Hindlimb muscle (tissue), 1 donor: ENCODE data around the gene P3R3URF. TPM values are rescaled to one million over a fixed set of nuclear protein-coding genes. Genes with fewer than 3 reads are reported as not detected.

Experiments used
- DNase-seq: peaks from one replicate; pipeline ENCODE4 v3.0.0-alpha.2; 2013
- polyA plus RNA-seq: library from polyadenylated mRNA; unstranded; fragments of 120-200 nt; gene quantifications from one replicate; pipeline ENCODE4 v1.2.1, GENCODE V29; 2013; ENCODE audit not compliant: insufficient read length

Gene P3R3URF
- polyA plus RNA-seq, 1 donor: not detected

DNA sequence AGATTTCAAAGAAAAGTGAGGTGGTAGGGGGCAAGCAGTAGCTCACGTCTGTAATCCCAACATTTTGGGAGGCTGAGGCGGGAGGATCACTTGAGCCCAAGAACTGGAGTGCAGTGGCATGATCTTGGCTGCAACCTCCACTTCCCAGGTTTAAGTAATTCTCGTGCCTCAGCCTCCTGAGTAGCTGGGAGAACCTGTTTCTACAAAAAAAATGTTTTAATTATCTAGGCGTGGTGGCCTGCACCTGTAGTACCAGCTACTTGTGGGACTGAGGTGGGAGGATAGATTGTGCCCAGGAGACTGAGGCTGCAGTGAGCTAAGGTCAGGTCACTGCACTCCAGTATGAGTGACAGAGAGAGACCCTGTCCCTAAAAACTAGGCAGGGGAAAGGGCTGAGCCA is 4.0 kb downstream of the P3R3URF start:
- DNase-seq: no peak

DNA sequence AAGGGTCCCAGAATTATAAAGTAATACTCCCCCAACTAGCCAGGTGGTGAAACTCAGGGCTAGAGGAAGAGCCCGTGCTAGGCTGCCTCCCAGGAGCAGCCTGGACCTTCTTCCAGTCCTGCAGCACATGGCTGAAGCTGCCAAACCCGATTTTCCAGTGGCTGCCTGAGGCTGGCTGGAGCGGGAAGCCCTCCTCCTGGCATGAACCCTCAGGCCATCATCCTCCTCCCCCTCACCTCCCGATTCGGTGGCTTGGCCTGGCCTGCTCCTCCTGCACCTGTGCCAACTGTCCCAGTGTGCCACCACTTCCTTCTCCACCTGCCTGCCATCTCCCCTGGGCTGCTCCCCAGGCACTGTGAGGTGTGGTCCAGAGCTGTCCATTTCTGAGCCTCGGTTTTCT is 4.4 kb downstream of the P3R3URF start:
- DNase-seq: no peak

DNA sequence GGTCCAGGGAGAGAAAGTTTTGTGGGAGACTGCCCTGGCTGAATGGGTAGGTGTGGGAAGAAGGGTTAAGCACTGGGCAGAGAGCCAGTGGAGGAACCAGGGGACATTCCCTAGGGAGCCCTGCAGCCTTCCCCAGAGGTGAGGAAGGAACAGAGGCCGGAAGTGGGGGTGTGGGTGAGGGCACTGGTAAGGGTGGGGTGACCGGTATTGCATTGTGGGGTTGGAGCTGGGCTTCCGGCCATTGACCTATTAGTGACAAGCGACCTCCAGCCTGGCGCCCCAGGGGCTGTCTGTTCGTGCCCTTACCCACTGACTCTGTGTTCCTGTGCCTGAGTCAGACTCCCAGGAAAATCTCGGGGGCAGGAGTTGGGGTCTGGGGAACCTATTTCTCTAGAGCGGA is 4.9 kb downstream of the P3R3URF start:
- no peak for DNase-seq

DNA sequence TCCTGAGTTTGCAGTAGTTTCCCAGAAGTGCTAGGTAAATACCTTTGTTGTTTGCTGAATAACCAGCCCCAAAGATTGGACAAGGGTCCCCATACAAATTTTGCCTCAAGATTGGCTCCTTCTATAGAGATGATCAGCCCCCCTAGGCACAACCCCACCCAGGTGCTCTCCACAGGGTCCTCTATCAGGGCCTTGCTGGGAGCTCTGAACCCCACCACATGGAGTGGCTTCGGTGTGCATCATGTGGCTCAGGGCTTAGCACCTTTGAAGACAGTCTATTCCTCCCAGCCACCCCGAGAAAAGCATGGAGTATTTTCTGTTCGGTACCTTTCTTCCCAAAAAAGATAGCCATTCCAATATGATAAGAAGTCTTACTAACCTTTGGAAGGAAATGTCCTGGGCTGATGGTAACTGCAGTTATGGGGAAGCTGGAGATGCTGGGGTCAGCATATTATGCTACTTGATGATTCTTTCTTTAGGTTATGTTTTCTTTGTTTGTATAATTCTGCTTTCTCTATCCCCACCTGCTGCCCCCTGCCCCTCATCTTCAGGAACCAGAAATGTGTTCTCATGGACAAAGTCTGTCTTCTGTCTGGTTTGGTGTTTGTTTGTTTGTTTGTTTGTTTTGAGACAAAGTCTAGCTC is 6.4 kb downstream of the P3R3URF start:
- no peak for DNase-seq

DNA sequence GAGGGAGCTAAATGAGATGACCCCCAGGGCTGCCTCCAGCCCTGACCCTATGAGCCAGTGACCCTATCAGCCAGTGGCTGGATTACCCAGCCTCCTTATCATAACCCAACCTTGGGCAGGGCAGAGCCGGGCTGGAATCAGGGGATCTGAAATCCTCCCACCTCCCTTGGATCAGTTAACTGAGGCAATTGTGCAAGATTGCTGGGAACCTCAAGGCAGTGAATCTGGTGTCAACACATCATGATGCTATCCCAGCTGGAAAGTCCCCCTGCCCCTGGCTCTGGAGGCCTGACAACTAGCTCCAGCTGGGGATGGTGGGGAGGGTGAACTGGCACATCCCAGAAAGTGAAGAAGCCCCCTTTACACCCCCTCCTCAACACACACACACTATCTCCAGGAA is 7.8 kb downstream of the P3R3URF start:
- no peak for DNase-seq

DNA sequence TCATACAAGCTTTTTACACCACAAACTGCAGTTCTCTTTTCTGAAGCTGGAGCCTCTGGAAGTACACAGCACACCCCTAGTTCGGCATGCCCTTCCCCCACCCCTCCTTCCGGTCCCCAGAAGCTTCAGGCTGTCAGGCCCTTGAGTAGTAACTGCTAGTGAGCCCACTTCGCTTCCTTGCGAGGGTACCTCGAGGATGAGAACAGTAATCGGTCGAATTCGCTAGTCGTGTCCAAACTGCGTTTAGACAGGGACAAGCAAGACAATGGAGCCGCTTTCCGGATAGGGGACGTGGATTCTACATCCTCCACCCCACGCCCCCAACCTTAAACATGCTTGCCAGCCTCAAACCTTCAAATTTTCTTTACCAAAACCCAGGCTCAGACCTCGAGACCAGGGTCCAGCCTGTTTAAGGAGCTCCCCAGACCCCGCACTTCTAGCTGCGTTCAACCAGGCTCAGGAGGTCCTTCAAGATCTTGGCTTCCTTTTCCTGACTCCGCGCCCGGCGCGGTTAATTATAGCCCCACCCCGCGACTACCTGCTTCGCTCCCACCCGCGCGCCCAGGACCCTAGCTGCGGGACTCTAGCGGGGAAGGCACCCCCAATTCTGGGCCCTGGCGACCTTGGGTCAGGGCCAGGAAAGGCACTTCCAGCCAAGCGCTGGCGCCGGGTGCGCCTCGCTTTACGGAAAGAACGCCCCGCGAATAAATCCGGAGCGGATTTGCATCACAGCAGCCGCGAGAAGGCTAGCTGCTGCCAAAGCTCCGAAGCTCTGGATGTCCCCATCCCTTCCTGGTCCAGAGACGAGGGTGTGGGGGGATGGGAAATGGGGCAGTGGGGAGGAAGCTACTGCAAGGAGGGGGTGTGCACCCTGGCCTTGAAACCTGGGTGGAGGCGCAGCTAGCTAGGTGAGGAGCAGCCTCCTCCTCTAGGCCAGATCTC is 9.5 kb downstream of the P3R3URF start:
- DNase-seq: peak; percentile 54

DNA sequence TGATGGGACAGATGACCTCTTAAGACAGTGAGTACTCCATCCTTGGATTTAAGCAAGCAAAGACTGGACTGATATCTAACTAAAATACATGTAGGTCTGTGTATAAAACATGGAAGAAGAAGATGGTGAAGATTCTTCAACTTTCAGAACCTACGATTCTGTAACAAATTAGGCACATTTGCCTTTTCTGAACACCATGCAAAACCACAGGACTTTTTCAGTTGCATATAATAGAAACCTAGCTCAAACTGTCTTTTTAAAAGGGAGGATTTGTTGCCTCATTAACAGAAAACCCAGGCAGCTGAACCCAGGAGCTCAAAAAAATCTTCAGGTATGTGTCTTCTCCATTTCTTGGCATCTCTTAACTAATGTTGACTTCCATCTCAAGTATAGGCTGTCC is 16.1 kb downstream of the P3R3URF start:
- no peak for DNase-seq

DNA sequence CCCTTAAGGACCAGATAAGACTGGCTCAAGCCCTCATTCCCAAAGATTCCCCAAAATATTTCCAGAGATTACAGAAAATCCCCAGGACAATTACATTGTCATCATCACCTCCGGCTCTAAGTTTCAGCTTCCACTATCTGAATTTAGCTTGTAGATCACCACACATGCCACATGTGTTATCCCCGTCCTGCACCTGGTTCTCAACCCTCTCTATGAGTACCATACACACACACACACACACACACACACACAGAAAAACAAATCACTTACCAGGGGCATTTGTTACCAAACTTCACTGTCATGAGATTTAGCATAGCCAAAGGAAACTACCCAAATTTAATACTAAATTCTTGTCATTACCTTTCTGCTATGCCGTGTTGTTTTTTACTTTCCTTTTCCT is 16.8 kb downstream of the P3R3URF start:
- DNase-seq: no peak

DNA sequence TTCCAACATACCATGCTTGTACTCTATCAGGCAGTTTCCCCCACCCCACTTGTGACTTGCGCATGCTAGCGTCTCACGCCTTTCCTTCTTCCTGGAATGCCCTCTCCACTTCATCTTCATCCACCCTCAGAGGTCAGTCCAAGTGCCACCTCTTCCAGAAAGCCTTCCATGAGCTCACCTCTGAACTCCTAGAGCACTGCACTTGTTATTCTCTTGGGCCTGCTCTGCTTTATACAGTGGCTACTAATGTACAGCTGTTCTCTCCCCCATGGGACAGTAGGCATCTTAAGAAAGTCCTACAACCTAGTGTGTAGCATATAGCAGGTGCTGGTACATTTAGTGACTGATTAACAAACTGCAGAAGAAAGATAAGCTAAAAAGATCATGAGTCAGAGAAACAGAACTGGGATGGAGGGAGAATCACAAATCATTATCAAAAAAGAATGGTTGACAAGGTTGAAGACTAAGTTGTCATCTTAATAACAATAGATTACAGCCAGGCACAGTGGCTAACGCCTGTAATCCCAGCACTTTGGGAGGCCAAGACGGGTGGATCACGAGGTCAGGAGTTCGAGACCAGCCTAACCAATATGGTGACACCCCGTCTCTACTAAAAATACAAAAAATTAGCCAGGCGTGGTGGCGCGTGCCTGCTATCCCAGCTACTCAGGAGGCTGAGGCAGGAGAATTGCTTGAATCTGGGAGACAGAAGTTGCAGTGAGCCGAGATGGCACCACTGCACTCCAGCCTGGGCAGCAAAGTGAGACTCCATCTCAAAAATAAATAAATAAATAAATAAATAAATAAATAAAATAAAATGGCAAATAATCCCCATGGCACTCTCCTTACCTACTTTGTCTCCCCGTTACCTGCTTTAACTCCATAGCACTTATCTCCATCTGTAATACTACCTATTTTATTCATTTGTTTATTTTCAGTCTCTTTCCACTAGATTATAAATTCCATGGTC is 17.7 kb downstream of the P3R3URF start:
- DNase-seq: no peak

DNA sequence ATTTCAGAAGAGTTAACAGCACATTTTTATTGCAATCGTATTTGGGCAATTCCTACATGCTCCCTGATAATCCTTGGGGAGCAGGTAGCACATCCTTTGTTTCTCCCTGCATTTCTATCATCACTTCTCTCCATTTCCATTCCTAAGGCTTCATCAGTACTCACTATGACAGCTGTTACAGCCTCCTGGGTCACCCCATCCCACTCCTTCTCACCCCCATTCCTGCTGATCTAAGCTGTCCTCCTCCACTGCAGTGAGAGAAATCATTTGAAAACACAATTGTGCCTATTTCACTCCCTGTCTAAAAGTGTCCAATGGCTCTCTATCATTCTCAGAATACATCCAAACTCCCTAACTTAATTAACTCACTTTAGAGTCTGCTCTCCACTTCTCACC is 18.4 kb downstream of the P3R3URF start:
- DNase-seq: no peak

DNA sequence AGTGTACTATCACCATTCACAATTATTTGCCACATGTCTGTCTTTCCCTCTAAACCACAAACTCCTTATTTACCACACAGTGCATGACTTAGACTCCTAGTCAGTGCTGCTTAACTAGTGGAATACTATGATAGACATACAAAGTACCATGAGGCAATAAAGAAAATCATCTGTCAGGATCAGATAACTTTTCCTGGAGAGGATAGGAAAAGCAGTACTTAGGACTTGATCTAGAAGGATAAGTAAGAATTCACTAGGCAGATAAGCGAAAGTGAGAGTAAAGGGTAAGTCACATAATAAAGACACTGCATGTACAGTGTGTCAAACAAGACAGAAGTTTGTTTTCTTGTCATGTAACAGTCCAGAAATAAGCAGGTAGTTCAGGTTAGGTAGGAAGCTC is 22.6 kb downstream of the P3R3URF start:
- DNase-seq: no peak

DNA sequence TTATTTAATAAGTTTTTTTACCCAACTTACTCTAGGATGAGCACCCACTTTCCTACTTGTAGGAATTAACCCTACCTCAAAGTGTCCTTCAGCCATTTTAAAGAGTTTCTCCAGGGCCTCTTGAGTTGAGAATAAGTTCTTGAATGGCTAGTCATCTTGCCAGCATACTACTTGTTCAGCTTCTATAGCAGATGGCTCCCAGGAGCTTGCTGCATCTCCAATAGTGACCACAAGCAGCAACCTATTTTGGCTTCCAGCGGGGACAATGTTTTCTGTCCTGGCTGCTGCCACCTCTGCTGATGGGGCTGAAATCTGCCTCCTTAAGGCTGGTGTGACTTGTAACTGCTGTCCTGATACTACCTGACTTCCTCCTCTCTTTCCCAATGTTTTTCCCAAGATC is 23.1 kb downstream of the P3R3URF start:
- no peak for DNase-seq

DNA sequence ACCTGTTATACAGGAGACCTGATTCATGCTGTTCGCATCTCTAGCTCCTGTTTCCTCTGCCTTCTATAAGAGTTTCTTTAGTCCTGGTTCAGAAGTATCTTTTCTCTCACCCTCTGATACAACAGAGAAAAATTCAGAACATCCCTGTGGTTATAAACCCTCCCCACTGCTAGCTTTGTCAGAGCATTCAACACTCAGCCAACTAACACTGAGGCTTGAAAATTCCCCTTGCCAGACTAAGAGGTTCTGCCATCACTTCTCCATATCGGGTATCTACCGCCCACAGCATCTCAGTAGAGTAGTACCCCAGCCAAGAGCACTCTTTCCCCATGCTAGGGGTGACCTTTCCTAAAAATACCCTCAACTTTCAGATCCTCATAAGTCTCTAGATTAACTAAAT is 24.3 kb downstream of the P3R3URF start:
- no peak for DNase-seq

DNA sequence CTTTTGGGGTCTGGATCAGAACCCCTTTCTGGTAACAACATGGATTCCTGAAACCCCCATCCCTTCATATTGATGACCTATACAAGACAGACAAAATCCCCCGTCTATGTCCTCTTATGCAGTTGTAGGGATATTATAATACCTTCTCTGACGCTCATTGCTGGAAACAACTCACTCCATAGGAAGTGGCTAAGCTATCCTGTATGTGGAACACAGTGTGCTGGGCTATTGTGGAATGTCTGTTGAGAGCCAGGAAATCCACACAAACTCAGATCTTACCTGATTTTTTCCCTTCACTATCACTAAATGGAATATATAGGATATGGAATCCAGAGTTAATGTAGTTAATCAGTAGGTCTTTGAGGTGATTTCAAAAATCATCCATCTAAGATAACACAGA is 26.2 kb downstream of the P3R3URF start:
- no peak for DNase-seq

DNA sequence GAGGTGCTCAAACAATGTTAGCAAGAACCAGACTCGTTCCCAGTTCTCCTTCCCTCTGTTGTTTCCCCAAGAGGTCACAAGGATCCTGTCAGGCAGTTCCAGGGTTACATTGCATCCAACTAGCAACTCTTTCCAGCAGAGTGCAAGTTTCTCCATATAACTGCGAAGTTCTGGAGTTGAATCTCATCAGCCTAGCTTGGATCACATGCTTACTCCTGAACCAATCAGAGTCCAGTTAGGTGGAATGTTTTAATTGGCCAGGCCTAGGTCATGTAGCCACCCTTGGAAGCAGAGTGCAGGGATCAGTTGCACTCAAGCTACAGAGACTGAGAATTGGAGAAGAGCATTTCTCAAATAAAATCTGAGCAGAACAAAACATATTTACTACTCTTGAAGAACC is 28.0 kb downstream of the P3R3URF start:
- DNase-seq: no peak

DNA sequence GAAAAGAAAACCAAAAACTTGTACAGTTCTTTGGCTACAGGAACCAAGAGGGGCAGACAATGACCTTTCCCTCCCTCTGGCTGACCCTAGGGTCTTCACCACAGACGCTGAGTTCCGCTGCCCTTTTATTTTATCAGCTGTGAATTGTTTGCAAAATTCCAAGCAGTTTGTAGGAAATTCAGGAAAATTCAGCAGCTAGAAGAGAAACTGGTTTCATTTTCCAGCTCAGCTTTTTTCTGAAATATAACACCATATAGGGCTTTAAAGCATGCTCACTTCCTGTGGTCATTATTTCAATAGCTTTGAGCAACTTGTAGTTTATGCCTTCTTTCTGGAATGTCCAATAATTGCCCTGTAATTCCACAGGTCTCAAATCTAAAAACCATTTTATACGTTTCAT is 38.4 kb downstream of the P3R3URF start:
- DNase-seq: no peak

DNA sequence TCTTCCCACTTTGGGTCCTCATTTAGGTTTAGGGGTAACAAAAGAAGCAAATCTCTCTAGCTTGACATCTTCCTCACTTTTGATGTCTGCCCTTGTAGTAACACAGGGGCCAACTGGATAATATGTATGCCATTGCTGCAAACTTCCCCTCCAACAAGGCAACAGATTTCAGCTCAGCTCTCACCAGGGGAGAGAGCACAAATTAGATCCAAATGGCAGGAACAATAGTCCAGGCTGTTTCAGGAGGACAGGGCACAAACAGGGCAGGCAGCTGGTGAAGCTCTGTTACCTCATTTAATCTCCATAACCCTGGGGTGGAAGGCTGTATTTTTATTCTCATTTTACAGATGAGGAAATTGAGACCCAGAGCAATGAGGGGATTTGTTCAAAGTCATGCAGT is 39.6 kb downstream of the P3R3URF start:
- DNase-seq: no peak

DNA sequence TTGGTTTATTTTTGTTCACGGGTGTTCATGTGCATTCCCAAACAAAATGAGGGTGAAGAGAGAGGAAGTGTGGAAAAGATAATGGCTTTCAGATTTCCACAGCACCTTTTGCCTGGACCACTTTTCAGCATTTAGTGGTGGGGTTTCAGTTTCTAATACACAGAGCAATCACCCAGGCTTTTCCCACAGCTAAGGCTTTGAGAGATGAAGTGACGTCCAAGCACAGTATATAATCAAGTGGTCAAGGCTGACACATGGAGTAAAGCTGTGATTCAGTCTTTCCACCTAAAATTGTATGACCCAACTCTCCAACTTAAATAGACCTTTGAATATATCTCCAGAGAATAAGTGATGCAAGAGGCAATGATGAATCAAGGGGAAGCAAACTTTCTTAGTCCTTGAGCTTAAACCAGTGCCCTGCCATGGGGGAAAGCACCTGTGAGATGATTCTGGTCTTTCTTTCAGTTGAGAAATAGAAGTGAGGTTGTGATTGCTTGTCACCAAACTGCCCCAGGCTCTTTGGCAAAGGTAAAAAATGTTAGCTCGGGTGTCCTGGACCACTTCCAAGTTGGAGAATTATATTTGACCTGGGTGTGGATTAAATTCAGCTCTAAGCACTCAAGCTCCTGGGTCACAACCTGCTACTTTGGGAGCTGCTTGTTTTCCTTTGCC is 41.5 kb downstream of the P3R3URF start:
- DNase-seq: no peak

DNA sequence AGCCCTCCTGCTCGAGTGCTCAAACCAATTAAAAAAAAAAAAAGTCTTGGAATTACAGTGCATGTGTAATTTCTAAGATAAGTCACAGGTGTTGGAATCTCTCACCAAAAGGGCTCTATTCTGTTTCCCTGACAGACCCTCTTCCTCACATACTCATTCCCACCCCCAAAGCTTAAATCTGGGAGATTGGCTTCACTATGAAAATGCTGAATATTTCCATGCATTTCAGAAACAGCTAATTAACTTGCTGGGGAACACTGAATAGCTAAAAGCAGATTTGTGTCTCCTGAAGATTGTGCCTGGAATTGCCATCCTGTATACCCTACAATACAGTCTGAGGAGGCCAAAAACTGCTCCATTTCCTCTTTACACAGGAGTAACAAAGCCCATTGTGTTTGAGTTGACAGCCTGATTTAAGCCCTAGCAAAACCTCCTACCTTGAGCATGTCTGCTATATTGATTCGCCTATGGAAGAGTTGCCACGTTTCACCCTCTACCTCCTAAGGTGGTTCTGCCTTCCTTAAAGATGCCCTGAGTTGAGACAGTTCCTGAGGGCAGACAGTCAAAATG is 42.4 kb downstream of the P3R3URF start:
- DNase-seq: no peak

DNA sequence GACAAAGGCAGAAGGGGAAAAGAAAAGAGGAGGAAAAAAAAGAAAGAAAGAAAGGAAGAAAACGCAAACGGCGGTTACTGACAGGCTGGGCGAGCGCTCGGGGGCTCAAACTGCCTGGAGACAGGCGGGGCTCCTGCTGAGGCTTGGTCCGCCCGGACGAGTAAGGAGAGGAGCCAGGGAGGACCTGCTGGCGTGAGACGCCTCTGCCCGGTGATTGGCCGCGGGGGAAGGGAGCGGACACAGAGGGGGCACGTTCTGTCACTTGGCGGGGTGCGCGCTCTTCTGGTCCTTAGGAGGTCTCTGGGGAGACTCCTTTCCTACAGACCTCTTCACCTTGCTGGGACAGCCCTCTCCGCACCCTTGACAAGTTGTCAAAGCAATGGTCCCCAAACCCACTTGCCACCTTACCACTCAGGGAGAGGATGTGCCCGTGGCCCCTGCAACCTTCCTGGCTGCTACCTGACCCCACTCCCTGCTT is 43.1 kb downstream of the P3R3URF start:
- DNase-seq: no peak

DNA sequence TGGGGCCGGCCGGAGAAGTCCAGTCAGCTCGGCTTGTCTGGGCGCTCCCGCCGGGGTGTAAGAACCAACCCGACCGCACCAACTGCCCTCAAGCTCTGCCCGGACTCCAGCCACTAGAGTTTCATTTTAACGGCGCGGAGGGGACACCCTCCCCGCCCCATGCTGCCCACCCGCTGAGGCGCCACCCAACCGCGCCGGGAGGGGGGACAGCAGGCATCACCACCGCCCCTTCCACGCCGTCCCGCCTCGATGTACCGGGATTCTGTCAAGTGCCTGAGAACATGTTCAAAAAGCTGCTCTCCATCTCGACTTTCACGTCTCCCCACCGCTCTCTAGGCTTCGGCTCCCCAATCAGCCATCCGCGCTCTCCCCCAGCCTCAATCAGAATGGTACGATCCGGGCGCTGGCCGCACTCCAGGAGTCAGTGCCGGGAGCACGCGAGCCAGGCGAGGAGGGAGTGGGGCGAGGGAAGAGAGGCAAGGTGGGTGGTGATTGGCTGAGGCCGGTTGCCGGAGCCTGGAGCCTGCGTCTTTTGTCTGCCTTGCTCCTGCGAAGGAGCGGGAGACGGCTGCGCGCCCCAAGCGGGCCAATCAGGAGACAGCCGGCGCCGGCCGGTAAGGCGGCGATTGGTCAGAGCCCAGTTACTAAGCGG is 43.6 kb downstream of the P3R3URF start, which contains the start of gene PIK3R3:
Gene PIK3R3 (minus strand): TSS at position 101 of the 652 bp plus-strand sequence. CDS start 677 bp downstream, outside the sequence.
- DNase-seq: peak; percentile 98
